BLaER1 treated with 17β-estradiol and CSF1 and Interleukin-3, amounts not matched to agents 10 nM and 100 nM (cell line): ENCODE data around the gene C6.

Source experiments
- H3K27ac ChIP-seq, 11 experiments: shearing (Covaris generic); formaldehyde crosslinking; 2 replicates each; pipeline ENCODE4 v1.8.1; 2022
- H3K27me3 ChIP-seq, 11 experiments: shearing (Covaris generic); formaldehyde crosslinking; 2 replicates each; pipeline ENCODE4 v1.8.1; 2022
- H3K36me3 ChIP-seq, 11 experiments: shearing (Covaris generic); formaldehyde crosslinking; 2 replicates each; pipeline ENCODE4 v1.8.1; 2022
- H3K4me1 ChIP-seq, 10 experiments: shearing (Covaris generic); formaldehyde crosslinking; 2 replicates each; pipeline ENCODE4 v1.8.1; 2022
- H3K4me2 ChIP-seq, 11 experiments: shearing (Covaris generic); formaldehyde crosslinking; 2 replicates each; pipeline ENCODE4 v1.8.1; 2022
- H3K4me3 ChIP-seq, 10 experiments: shearing (Covaris generic); formaldehyde crosslinking; 2 replicates each; pipeline ENCODE4 v1.8.1; 2022
- H3K9ac ChIP-seq, 11 experiments: shearing (Covaris generic); formaldehyde crosslinking; 2 replicates each; pipeline ENCODE4 v1.8.1; 2022
- H3K9me3 ChIP-seq, 11 experiments: shearing (Covaris generic); formaldehyde crosslinking; replicated peaks in 1 of 11; 2 replicates each; pipeline ENCODE4 v1.8.1; 2022
- H4K20me1 ChIP-seq, 11 experiments: shearing (Covaris generic); formaldehyde crosslinking; 2 replicates each; pipeline ENCODE4 v1.8.1; 2022
- Cebpa-rat ChIP-seq, 11 experiments: shearing (Covaris generic); IDR thresholded peaks; 2 replicates each; pipeline ENCODE4 v1.8.1; 2022

Gene C6

DNA sequence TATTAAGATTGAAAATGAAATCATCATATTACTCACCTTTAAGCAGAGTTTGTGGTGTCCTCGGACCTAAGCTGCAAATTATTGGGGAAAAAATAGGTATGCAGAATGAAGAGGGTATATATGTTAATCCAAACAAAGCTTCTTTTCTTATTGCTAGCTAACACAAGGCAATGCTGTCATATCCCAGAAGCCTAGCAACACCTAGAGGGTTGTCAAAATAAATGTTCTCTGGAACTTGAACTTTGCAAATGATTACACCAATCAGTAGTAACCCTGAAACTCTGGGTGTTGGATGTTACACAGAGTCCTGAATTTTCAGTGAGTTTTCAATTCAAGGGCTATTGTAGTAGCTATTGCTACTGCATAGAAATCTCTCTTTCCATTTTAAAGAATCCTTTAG, at the start of gene C6:
Gene C6, minus strand, starts transcription at position 193 of the 400 bp plus-strand sequence. CDS start 10,302 bp downstream, outside the sequence.
- Histone ChIP-seq H3K4me1 (no peaks in the 10 kb centered on the region), H3K36me3 (no peaks in the 10 kb centered on the region), H3K9ac (no peak within 1 kb of the TSS), H3K27ac (no peak within 1 kb of the TSS), H3K9me3 (no peaks in the 10 kb centered on the region), H3K4me3 (no peak within 1 kb of the TSS), H3K4me2 (no peak within 1 kb of the TSS), H3K27me3 (no peaks in the 10 kb centered on the region), H4K20me1 (no peaks in the 10 kb centered on the region)
- no peak for TF ChIP-seq Cebpa-rat (IDR thresholded peaks at IDR 0.05)

DNA sequence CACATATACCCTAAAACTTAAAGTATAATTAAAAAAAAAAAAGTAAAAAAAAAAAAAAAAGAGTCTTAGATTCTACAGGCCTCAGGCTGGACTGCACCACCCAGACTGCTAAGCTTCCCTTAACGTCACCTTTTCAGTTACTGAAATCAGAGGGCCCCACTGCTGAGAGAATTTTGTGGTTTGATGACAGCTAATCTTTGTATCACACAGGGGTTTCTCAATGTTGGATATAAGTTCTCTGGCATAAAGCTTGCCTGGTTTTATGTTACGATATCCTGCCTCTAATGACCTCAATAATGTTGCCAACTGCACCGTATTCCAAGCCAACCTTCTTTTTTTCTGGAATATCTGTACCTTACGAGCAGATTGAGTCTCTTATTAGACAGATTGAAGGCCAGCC, 43.1 kb upstream of the C6 start:
- no peak for TF ChIP-seq Cebpa-rat (IDR thresholded peaks at IDR 0.05)
- no peak overlapping the region for H3K27ac ChIP-seq

DNA sequence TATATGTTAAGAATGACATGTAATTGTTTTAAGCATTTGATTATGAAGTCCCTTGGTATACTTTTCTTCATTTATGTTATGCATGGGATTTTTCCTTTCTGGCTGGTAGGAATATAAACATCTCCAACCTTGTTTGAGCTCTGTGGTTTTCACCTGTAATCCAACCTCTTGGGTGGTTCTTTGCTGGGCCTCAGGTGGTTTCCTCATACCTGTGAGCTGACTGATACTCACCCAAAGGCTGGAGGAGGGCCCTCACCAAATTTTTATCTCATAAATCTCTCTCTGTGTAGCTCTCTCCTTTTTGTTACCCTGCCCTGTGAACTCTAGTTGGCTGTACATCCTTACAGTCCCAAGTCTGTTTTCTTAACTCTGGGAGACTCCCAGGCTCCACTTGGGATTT, 39.8 kb upstream of the C6 start:
- Histone ChIP-seq H3K4me3 (no peak overlapping the region), H3K9ac (no peak overlapping the region), H3K4me2 (no peak overlapping the region), H3K4me1 (no peaks in the 10 kb centered on the region), H3K27me3 (no peaks in the 10 kb centered on the region), H3K36me3 (no peaks in the 10 kb centered on the region), H3K9me3 (no peaks in the 10 kb centered on the region), H4K20me1 (no peaks in the 10 kb centered on the region), H3K27ac (no peak overlapping the region)
- no peak for TF ChIP-seq Cebpa-rat (IDR thresholded peaks at IDR 0.05)

More for the DNA sequence above, 43.1 kb upstream of the C6 start:
- no peaks in the 10 kb centered on the region for H3K4me1 ChIP-seq
- H3K4me3 ChIP-seq: no peak overlapping the region
- H3K27me3 ChIP-seq: no peaks in the 10 kb centered on the region
- no peaks in the 10 kb centered on the region for H4K20me1 ChIP-seq
- no peaks in the 10 kb centered on the region for H3K9me3 ChIP-seq
- H3K9ac ChIP-seq: no peak overlapping the region
- H3K4me2 ChIP-seq: no peak overlapping the region
- H3K36me3 ChIP-seq: no peaks in the 10 kb centered on the region

DNA sequence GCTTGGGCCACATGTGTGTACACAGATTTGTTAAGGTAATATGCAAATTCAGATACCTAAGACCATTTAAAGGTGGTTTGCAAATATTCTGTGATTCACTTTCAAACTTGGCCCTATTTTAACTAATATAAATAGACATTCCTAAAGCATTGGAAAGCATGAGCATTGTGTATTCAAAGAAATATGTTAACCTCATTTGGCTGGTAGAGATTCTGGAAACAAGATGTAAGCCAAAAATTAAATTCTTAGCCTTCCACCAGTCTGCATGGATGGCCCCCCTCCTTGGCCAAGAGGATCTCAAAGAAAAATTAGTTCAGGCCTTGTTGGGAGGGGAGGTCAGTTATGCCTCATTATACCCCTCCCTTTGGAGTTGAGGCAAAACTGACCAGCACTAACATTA, 38.7 kb upstream of the C6 start:
- H3K27ac ChIP-seq: no peak overlapping the region
- H3K9me3 ChIP-seq: no peaks in the 10 kb centered on the region
- no peaks in the 10 kb centered on the region for H3K4me1 ChIP-seq
- H3K4me2 ChIP-seq: no peak overlapping the region
- no peaks in the 10 kb centered on the region for H3K36me3 ChIP-seq
- no peaks in the 10 kb centered on the region for H3K27me3 ChIP-seq
- no peak overlapping the region for H3K4me3 ChIP-seq
- no peak overlapping the region for H3K9ac ChIP-seq
- TF ChIP-seq Cebpa-rat (IDR thresholded peaks at IDR 0.05): no peak
- H4K20me1 ChIP-seq: no peaks in the 10 kb centered on the region

DNA sequence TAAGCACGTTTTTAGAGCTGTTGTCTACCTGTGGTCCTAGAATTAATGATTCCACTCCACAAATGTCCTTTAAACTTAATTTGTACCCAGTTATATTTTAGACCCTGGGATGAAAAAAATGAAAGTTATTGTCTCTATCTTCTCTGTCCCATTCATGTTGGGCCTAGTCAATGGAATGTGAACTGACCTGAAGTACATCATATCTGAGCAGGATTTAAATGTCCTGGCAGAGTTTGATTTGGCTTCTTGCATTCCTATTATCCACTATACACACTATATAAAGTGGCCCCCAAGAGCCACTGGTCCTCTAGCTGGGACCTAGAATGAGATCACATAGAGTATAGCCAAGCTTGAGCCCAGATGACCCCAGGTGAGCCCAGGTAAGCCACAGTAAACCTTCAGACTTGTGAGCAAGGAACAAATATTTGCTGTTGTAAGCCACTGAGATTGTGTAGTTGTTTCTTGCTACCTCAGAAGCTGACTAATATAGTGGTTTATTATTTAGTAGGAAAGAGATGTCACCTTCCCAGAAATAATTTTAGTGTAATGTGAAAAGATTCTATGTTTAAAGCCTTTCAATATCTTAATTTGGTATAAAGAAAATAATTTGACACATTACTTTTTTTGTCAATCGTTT, 37.1 kb upstream of the C6 start:
- no peak for TF ChIP-seq Cebpa-rat (IDR thresholded peaks at IDR 0.05)
- no peak overlapping the region for H3K4me2 ChIP-seq
- no peaks in the 10 kb centered on the region for H3K27me3 ChIP-seq
- H3K27ac ChIP-seq: no peak overlapping the region
- H4K20me1 ChIP-seq: no peaks in the 10 kb centered on the region
- H3K4me3 ChIP-seq: no peak overlapping the region
- H3K9me3 ChIP-seq: no peaks in the 10 kb centered on the region
- H3K36me3 ChIP-seq: no peaks in the 10 kb centered on the region
- H3K9ac ChIP-seq: no peak overlapping the region
- H3K4me1 ChIP-seq: no peaks in the 10 kb centered on the region

DNA sequence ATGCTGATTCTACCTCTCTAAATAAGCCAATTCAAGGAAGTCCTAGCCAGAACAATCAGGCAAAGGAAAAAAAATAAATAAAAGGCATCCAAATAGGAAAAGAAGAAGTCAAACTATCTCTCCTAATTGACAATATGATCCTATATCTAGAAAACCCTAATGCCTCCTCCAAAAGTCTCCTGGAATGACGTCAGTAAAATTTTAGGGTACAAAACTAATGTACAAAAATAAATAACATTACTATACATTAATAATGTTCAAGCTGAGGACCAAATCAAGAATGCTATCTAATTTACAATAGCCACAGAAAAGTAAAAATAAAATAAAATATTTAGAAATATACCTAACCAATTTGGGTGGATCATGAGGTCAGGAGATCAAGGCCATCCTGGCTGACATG, 33.8 kb upstream of the C6 start:
- Histone ChIP-seq H3K9me3 (no peaks in the 10 kb centered on the region), H3K27me3 (no peaks in the 10 kb centered on the region), H3K27ac (no peak overlapping the region), H3K36me3 (no peaks in the 10 kb centered on the region), H3K4me2 (no peak overlapping the region), H3K9ac (no peak overlapping the region), H4K20me1 (no peaks in the 10 kb centered on the region), H3K4me3 (no peak overlapping the region), H3K4me1 (no peaks in the 10 kb centered on the region)
- TF ChIP-seq Cebpa-rat (IDR thresholded peaks at IDR 0.05): no peak

DNA sequence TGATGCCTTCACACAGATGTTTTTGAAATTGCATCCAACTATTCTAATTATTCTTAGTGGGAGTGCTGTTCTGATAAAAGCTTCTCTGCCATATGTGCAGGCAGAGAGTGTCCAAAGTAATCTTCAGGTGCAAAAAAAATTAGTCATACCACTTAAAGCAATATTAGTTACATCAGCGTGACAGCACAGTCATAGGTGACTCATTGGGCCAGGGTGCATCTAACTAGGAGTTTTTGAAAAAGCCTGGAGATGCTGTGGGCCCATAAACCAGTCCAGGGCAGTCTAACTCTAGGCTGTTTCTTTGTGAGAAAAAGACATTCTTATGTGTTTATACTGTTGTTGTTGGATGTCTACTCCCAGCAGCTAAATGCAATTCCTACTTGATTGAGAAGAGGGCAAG, 33.0 kb upstream of the C6 start:
- no peak for TF ChIP-seq Cebpa-rat (IDR thresholded peaks at IDR 0.05)
- Histone ChIP-seq H3K27ac (no peak overlapping the region), H3K9me3 (no peaks in the 10 kb centered on the region), H3K4me2 (no peak overlapping the region), H3K4me1 (peaks cover 0 to 4% (median 0%) of the 10 kb centered on the region in 10 experiments; a peak in 1 of 20 replicates), H3K27me3 (no peaks in the 10 kb centered on the region), H3K36me3 (no peaks in the 10 kb centered on the region), H3K9ac (no peak overlapping the region), H3K4me3 (no peak overlapping the region), H4K20me1 (no peaks in the 10 kb centered on the region)

DNA sequence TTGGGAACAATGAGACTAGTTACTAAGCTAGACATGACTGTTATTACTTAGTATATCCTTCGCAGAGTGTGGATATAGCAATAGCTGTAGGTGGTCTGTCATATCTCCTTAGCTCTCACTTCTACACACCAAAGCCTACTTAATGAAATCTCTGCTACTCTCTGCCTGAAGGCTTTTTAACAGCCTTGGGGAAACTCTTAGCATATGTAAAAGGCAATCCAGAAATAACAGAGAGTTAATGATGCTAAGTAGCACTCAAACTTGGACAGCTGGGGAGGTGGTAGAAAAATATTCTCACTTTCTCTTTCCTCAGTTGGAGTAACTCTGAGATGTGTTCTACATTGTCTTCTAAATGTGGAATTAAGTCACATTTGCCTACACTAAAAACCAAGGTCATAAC, 30.2 kb upstream of the C6 start:
- H3K4me1 ChIP-seq: peaks cover 0 to 9% (median 0%) of the 10 kb centered on the region in 10 experiments; a peak in 1 of 20 replicates
- H3K4me3 ChIP-seq: no peak overlapping the region
- no peak for TF ChIP-seq Cebpa-rat (IDR thresholded peaks at IDR 0.05)
- no peak overlapping the region for H3K27ac ChIP-seq
- no peaks in the 10 kb centered on the region for H4K20me1 ChIP-seq
- no peaks in the 10 kb centered on the region for H3K36me3 ChIP-seq
- H3K27me3 ChIP-seq: no peaks in the 10 kb centered on the region
- H3K9me3 ChIP-seq: peaks cover 0 to 6% (median 0%) of the 10 kb centered on the region in 11 experiments; a peak in 2 of 22 replicates
- no peak overlapping the region for H3K4me2 ChIP-seq
- no peak overlapping the region for H3K9ac ChIP-seq

DNA sequence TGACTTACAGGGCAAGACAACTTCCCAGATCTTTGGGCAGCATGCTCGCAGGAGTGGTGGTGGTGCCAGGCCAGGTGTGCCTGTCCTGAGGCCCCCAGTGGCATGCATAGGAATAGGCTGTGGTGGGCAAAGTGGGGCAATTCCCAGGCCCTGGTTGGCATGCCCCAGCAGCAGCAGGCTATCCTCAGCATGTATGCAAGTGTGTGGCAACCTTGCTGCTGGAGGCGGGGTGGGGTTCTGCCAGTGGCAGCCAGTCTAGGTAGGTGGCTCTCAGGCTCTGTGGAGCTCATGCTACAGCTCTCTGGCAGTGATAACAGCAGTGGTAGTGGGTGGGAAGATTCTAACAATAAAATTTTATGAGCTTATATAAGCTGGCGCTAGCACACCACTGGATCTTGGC, 27.7 kb upstream of the C6 start:
- no peak overlapping the region; a peak in 1 of 22 replicates for H3K27ac ChIP-seq
- no peak overlapping the region for H3K4me3 ChIP-seq
- peaks cover 0 to 9% (median 0%) of the 10 kb centered on the region in 10 experiments; a peak in 1 of 20 replicates for H3K4me1 ChIP-seq
- no peaks in the 10 kb centered on the region for H3K36me3 ChIP-seq
- H3K9ac ChIP-seq: no peak overlapping the region
- no peak for TF ChIP-seq Cebpa-rat (IDR thresholded peaks at IDR 0.05)
- H3K9me3 ChIP-seq: peaks cover 0 to 6% (median 0%) of the 10 kb centered on the region in 11 experiments; a peak in 2 of 22 replicates
- no peaks in the 10 kb centered on the region for H4K20me1 ChIP-seq
- H3K27me3 ChIP-seq: no peaks in the 10 kb centered on the region
- H3K4me2 ChIP-seq: no peak overlapping the region

DNA sequence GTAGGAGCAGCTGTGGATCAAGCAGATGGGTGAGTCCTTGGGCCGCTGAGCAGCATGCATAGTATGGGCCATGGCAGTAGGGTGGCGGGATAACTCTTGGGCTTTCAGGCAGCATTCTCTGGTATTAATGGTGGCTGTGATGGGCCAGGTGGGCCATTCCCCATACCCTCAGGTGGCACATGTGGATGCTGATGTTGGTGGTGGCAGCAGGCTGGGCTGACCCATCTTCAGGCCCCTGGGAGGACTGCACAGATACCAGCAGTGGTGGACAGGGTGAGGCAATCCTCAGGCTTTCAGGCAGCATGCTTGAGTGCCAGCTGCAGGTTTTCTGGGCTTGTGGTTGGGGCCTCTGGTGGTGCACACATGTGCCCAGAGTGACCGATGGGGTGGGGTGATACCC, 27.1 kb upstream of the C6 start:
- H3K36me3 ChIP-seq: no peaks in the 10 kb centered on the region
- H3K4me2 ChIP-seq: no peak overlapping the region
- no peaks in the 10 kb centered on the region for H3K27me3 ChIP-seq
- no peak overlapping the region for H3K4me3 ChIP-seq
- no peaks in the 10 kb centered on the region for H4K20me1 ChIP-seq
- peaks cover 0 to 6% (median 0%) of the 10 kb centered on the region in 11 experiments; a peak in 2 of 22 replicates for H3K9me3 ChIP-seq
- no peak overlapping the region for H3K27ac ChIP-seq
- H3K9ac ChIP-seq: no peak overlapping the region
- H3K4me1 ChIP-seq: peaks cover 0 to 9% (median 0%) of the 10 kb centered on the region in 10 experiments; a peak in 1 of 20 replicates
- TF ChIP-seq Cebpa-rat (IDR thresholded peaks at IDR 0.05): no peak
